Liver (tissue), 9 donors: Measurements from ENCODE around the gene ANKRD31. TPM values are rescaled to one million over a fixed set of nuclear protein-coding genes. Genes with fewer than 3 reads are reported as not detected.

Experiments
- DNase-seq: peaks from one replicate; pipeline ENCODE4 v3.0.0-alpha.2; 2017; ENCODE audit warnings: low spot score
- H3K27ac ChIP-seq, 2 donors: one replicate each; pipeline ENCODE4 v1.7.0; 2013; ENCODE audit warnings: inconsistent platforms in 2 of 2, low read length in 2 of 2, control low read depth in 1 of 2, low read depth in 1 of 2, mild to moderate bottlenecking in 1 of 2
- H3K27me3 ChIP-seq, 4 donors: one replicate each; pipeline versions ENCODE4 v1.6.1 to v1.7.0; 2013; ENCODE audit warnings: low read length in 3 of 4, inconsistent platforms in 1 of 4, mild to moderate bottlenecking in 1 of 4, moderate library complexity in 1 of 4; ENCODE audit not compliant: control insufficient read depth in 4 of 4, insufficient read depth in 4 of 4
- H3K36me3 ChIP-seq, 4 donors: one replicate each; pipeline versions ENCODE4 v1.6.1 to v1.7.0; 2013; ENCODE audit warnings: low read length in 3 of 4, mild to moderate bottlenecking in 3 of 4, low read depth in 1 of 4, moderate library complexity in 1 of 4; ENCODE audit not compliant: control insufficient read depth in 4 of 4, insufficient read depth in 3 of 4
- H3K4me1 ChIP-seq, 4 donors: one replicate each; pipeline versions ENCODE4 v1.6.1 to v1.7.0; 2013; ENCODE audit warnings: low read length in 3 of 4, mild to moderate bottlenecking in 3 of 4, moderate library complexity in 1 of 4; ENCODE audit not compliant: control insufficient read depth in 4 of 4, insufficient read depth in 4 of 4
- H3K4me3 ChIP-seq, 3 donors: one replicate each; pipeline versions ENCODE4 v1.6.1 to v1.7.0; 2013; ENCODE audit warnings: low read length in 3 of 3, control low read depth in 1 of 3, low read depth in 1 of 3, mild to moderate bottlenecking in 1 of 3
- H3K9ac ChIP-seq, 2 donors: one replicate each; pipeline ENCODE4 v1.7.0; 2013; ENCODE audit warnings: low read length in 2 of 2, mild to moderate bottlenecking in 2 of 2, moderate library complexity in 2 of 2, control low read depth in 1 of 2, low read depth in 1 of 2
- H3K9me3 ChIP-seq, 4 donors: one replicate each; pipeline versions ENCODE4 v1.6.1 to v1.7.0; 2013; ENCODE audit warnings: low read length in 3 of 4; ENCODE audit not compliant: control insufficient read depth in 4 of 4
- ATF3 ChIP-seq: IDR thresholded peaks from 2 replicates; pipeline ENCODE4 v1.6.1; 2016; ENCODE audit warnings: antibody characterized with exemption
- EGR1 ChIP-seq, 2 donors: IDR thresholded peaks; 2 replicates each; pipeline ENCODE4 v1.6.1; 2016 to 2018; ENCODE audit warnings: antibody characterized with exemption in 2 of 2, low read depth in 2 of 2
- FOXA1 ChIP-seq: IDR thresholded peaks from 2 replicates; pipeline ENCODE4 v1.6.1; 2016; ENCODE audit warnings: antibody characterized with exemption
- FOXA2 ChIP-seq: IDR thresholded peaks from 2 replicates; pipeline ENCODE4 v1.6.1; 2016; ENCODE audit warnings: antibody characterized with exemption
- GABPA ChIP-seq, 2 donors: IDR thresholded peaks in 1 of 2; conservative IDR thresholded peaks in 1 of 2; 2 replicates each; pipeline ENCODE4 v1.6.1; 2016; ENCODE audit warnings: antibody characterized with exemption in 2 of 2, mild to moderate bottlenecking in 1 of 2, moderate library complexity in 1 of 2
- HNF4G ChIP-seq: IDR thresholded peaks from 2 replicates; pipeline ENCODE4 v1.6.1; 2016; ENCODE audit warnings: antibody characterized with exemption
- JUND ChIP-seq, 2 donors: IDR thresholded peaks; 2 replicates each; pipeline ENCODE4 v1.6.1; 2016; ENCODE audit warnings: antibody characterized with exemption in 2 of 2
- MAX ChIP-seq: IDR thresholded peaks from 2 replicates; pipeline ENCODE4 v1.6.1; 2016; ENCODE audit warnings: antibody characterized with exemption
- NR2F2 ChIP-seq: IDR thresholded peaks from 2 replicates; pipeline ENCODE4 v1.6.1; 2016; ENCODE audit warnings: antibody characterized with exemption
- RAD21 ChIP-seq, 2 donors: IDR thresholded peaks; 2 replicates each; pipeline ENCODE4 v1.6.1; 2016; ENCODE audit warnings: antibody characterized with exemption in 2 of 2, mild to moderate bottlenecking in 2 of 2
- REST ChIP-seq: IDR thresholded peaks from 2 replicates; pipeline ENCODE4 v1.6.1; 2016; ENCODE audit warnings: antibody characterized with exemption, mild to moderate bottlenecking
- RXRA ChIP-seq, 2 donors: IDR thresholded peaks; 2 replicates each; pipeline ENCODE4 v1.6.1; 2017 to 2018; ENCODE audit warnings: antibody characterized with exemption in 2 of 2, mild to moderate bottlenecking in 1 of 2
- TAF1 ChIP-seq: conservative IDR thresholded peaks from 2 replicates; pipeline ENCODE4 v1.6.1; 2016; ENCODE audit warnings: antibody characterized with exemption, mild to moderate bottlenecking
- YY1 ChIP-seq: IDR thresholded peaks from 2 replicates; pipeline ENCODE4 v1.6.1; 2016; ENCODE audit warnings: antibody characterized with exemption, mild to moderate bottlenecking
- ZBTB33 ChIP-seq: IDR thresholded peaks from 2 replicates; pipeline ENCODE4 v1.6.1; 2016; ENCODE audit warnings: antibody characterized with exemption
- WGBS: extraction: QIAGEN DNeasy Blood & Tissue Kit; methylation state at CpG from one replicate; pipeline ENCODE4 v1.1.7; 2013; 5-methylcytosine and 5-hydroxymethylcytosine counted together
- polyA plus RNA-seq, 2 donors: library from polyadenylated mRNA; stranded (reverse) in 1 of 2; unstranded in 1 of 2; fragments of 200-250 nt in 1 of 2; fragments of >200 nt in 1 of 2; fragmentation: Nextera tagmentation in 1 of 2; extraction: Ambion mirVana in 1 of 2; gene quantifications; one replicate each; pipeline versions ENCODE4 v1.2.1 to v1.2.3, GENCODE V29; 2013 to 2015
- total RNA-seq, 2 donors: library from RNA; depleted of rRNA; stranded (reverse); fragments of >200 nt; gene quantifications; one replicate each; pipeline ENCODE4 v1.2.3, GENCODE V29; 2014
- donor health status: healthy.
- donor health status: healthy.
- donor health status: healthy.
- donor health status: healthy.
- donor health status: healthy.

The ANKRD31 gene
- total and polyA plus RNA-seq, 4 donors: 0.03 to 0.08 (median 0.04) TPM

- no peak for TF ChIP-seq ZBTB33
- no peak for TF ChIP-seq TAF1
- TF ChIP-seq RAD21 (IDR thresholded peaks at IDR 0.05): no peak
- no peak for TF ChIP-seq NR2F2
- no peak for TF ChIP-seq YY1
- no peak for TF ChIP-seq GABPA (IDR thresholded peaks at IDR 0.05 in 1 of 2, conservative IDR thresholded peaks at IDR 0.05 in 1 of 2)
Observed at GRCh38 chr5:75037106-75037505, 199.6 kb downstream of the ANKRD31 start (continued).

GRCh38 chr5:75034137-75034739 is 202.4 kb downstream of the ANKRD31 start:
- TF ChIP-seq YY1: no peak
- no peak for TF ChIP-seq TAF1
- TF ChIP-seq HNF4G: no peak
- no peak for TF ChIP-seq ATF3
- no peak for TF ChIP-seq JUND (IDR thresholded peaks at IDR 0.05)
- no peak for TF ChIP-seq REST
- no peak for TF ChIP-seq FOXA2
- no peak for TF ChIP-seq EGR1 (IDR thresholded peaks at IDR 0.05; ENCODE audit: low read depth in 2 of 2)
- DNase-seq: no peak
- H3K9me3 ChIP-seq: no peaks in the 10 kb centered on the region
- WGBS: 79% methylated on average over 6 of the region's 6 CpGs
- H3K27ac ChIP-seq: no peak overlapping the region
- H3K4me1 ChIP-seq: no peaks in the 10 kb centered on the region
- H3K27me3 ChIP-seq: no peaks in the 10 kb centered on the region
- H3K36me3 ChIP-seq: no peaks in the 10 kb centered on the region
- no peak overlapping the region for H3K9ac ChIP-seq
- H3K4me3 ChIP-seq: no peak overlapping the region

- Histone ChIP-seq H3K27me3 (no peaks in the 10 kb centered on the region), H3K36me3 (no peaks in the 10 kb centered on the region), H3K4me1 (no peaks in the 10 kb centered on the region), H3K4me3 (no peak overlapping the region), H3K9me3 (no peaks in the 10 kb centered on the region), H3K9ac (no peak overlapping the region), H3K27ac (no peak overlapping the region)
- 60% methylated on average over 3 of the region's 3 CpGs for WGBS
- TF ChIP-seq RXRA (IDR thresholded peaks at IDR 0.05): no peak
- no peak for TF ChIP-seq GABPA (IDR thresholded peaks at IDR 0.05 in 1 of 2, conservative IDR thresholded peaks at IDR 0.05 in 1 of 2)
- TF ChIP-seq NR2F2: no peak
- TF ChIP-seq FOXA1: no peak
- TF ChIP-seq MAX: no peak
- TF ChIP-seq EGR1 (IDR thresholded peaks at IDR 0.05; ENCODE audit: low read depth in 2 of 2): no peak
- no peak for DNase-seq
Observed at GRCh38 chr5:75031366-75031765, 205.3 kb downstream of the ANKRD31 start.
